DMS53 treated with DMSO at 0.1 percent for 48 hours (cell line): ENCODE data around the gene KCNQ1.

Source experiments
- DNase-seq: peaks from one replicate; lab custom pipeline; 2025; ENCODE audit not compliant: unreplicated experiment; lab: John Stamatoyannopoulos, UW

The KCNQ1 gene

DNA sequence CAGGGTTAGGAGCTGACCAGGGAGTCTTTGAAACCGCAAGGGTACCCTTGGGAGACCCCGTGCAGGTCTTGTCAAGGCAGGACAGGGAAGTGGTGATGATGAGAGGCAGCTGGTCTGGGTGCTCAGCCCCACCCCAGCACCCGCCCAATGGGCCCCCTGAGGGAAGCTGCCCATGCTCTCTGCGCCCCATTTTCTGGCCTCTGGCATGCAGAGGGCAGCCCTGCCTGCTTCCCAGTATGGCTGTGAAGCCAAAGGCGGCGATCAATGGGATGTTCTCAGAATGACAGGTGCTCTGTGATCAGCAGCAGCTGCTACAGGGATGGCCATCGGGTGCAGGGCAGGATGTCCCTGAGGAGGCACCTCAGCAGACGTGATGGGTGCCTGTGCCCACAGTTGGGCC, 386.1 kb downstream of the KCNQ1 start:
- DNase-seq: no peak

DNA sequence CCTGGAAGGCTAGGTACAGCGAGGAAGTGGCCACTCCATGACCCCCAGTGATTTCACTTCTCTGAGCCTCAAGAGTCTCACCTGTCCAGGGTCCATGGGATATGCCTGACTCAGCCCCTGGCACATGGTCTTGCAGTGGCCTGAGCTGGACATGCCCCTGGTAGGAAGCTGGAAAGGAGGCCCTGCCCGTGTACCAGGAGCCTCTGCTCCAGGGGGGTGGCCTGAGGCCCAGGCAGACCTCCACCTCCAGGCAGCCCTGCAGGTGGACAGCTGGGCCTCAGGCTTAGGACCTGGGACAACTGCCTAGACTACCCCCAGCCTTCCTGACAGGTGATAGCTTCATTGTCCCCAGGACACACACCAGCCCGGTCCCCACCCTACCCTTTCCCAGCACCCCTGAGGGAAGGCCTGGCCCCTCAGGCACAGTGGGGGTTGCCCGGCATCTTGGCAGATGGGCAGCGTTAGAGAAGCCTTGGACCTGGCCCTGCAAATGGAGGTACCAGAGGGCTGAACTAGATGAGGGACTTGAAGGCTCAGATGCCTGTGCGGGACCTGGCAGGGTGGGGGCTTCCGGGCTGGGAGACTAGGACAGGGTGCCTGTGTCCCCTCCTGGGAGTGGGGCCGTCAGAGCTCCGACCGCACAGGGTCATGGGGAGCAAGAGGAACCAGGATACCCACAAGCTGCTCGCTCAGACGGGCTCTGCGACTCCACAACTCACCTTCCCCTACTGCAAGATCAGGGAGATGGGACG, 387.1 kb downstream of the KCNQ1 start:
- no peak for DNase-seq

DNA sequence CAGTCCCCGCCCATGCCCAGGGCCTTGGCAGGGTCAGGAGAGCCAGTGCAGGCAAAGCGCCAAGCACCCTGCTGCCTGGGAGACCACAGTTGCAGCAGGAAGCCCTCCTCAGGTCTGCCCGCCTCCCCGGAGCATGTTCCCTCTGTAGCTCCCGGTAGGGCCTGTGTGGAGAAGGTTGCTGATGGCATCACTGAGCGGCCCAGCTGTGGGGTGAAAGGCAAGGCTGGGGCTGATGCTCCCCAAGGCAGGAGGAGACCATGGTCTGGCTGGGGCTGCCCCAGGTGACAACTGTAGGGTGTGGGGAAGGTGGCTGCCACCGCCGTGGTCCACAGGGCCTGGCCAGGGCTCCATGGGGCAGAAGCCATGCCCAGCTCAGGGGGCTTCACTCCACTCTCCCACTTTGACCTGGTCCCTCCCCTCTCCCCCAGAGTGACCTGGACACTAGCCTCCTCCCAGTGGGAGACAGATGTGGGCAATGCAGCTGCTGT, 387.8 kb downstream of the KCNQ1 start:
- DNase-seq: no peak

DNA sequence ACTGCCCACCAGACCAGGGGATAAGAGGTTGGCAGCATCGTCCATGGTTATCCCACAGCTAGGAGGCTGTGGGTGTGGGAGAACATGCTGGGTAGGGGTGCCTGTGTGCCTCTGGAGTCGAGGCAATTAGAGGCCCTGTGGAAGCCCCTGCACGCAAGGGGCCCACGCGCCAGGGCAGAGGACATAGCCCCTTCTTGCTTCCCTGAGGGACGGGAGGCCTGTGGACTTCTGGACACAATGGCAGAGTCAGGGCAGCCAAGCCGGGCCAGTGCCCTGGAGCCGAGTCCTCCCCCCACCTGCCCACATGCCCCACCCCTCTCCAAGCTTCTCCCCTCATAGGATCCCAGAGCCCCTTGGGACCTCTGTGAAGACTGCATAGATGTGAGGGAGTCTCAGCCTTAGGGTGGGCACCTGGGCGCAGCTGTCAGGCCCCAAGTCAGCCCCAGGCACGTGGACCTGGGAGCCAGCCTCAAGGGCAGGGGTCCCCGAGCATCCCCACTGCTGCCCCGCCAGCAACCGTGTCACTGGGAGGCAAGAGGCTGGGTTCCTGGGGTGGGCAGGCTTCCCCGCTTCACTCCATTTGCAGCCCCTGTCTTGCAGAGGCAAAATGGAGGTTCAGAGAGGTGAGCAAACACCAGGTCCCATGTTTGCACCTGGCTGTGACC, 388.4 kb downstream of the KCNQ1 start:
- DNase-seq: no peak

DNA sequence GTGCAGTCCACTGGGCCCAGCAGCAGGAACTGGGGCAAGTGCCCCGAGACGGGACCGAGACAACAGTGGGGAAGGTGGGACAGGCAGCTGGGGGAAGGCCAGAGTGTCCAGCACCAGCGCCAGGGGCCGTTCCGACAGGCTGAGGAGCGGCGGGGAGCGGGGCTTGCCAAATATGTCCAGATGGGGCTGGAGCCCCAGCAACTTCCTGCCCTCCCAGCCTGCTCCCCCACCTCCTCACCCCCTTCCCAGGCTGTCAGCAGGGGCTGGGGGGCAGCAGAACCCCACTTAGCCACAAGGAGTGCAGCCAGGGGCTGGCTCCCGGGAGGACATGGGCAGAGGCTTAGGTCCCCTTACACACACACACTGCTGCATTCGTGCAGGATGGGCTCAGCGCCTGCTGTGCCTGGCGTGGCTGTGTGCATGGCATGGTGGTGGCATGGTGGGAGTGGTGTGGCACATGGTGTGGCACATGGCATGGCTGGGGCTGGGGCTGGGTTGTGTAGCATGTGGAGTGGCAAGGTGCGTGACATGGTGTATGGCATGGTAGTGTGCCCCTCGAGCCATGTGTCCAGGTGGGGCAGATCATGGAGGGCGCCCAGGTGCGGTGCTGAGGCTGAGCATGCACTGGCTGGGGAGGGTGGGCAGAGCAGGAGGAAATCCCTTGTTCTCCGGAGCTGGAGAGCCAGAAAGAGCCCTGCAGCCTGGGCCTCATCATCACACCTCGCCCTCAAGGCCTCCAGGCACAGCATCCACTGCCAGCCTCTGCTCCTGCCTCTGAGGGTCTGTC, 389.1 kb downstream of the KCNQ1 start:
- no peak for DNase-seq

DNA sequence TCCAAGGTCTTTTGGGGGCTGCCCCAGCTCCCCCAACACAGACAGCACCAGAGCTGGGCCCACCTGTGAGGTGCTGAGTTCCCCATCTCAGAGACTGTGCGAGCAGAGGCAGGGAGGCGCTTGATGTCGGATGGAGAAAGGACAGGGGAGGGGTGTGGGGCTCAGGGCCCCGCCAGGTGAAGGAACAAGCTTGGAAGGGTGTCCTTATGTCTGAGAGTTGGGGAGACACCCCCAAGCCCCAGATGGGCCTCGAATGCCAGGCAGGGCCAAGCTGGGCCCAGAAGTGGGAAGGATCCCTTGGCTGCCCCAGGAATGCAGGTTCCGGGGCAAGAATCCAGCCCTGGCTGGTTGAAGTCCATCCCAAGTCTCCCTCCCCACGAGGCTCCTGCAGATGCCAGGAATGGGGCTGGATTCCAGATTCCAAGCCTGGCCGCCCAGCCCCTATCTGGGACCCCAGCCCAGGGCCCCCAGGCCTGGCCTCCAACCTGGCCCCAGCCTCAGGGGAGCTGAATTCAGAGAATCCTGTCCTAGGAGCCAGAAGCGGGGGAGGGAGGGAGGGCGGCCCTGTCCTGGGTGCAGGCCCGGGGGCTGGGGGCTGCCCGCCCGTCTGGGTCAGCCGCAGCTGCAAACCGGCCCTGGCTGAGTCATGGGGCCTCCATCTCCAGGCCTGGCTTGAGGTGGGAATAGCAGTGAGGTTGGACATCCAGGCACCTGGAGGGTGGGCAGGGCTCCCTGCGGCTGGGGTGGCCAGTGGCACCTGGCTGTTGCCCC, 389.9 kb downstream of the KCNQ1 start:
- DNase-seq: no peak

DNA sequence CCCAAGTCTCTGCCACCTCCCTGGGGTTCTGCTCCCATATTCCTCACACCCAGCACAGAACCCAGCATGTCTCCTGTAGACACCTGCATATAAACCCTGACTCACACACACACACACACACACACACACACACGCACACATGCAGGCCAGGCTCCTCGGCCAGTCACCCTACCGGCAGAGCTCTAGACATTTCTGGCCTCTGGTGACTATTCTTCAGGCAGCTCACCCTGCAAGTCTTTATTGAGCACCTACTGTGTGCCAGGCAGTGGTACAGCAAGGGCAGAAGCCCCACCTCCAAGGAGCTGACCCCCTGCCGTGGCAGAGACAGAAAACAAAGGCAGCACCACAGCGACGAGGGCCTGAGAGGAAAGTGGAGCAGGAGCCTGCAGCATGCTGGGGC, 390.5 kb downstream of the KCNQ1 start:
- DNase-seq: no peak

DNA sequence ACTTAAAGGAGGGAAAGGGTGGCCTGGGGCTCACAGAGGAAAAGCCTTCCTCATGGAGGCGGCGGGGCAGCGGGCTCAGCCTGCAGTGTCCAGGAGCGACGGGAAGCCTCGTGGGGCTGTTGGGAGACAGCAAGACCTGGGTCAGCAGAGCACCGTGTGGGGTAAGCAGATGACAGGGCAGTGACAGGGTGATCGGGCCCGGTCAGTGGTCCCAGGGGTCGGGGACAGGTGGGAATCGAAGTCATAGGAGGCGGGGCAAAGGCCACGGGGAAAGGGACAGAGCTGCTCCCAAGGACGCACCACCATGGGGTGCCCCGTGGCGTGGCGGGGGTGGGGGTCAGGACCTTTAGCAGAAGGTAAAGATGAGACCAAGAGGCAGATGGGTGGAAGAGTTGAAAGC, 390.9 kb downstream of the KCNQ1 start:
- no peak for DNase-seq

DNA sequence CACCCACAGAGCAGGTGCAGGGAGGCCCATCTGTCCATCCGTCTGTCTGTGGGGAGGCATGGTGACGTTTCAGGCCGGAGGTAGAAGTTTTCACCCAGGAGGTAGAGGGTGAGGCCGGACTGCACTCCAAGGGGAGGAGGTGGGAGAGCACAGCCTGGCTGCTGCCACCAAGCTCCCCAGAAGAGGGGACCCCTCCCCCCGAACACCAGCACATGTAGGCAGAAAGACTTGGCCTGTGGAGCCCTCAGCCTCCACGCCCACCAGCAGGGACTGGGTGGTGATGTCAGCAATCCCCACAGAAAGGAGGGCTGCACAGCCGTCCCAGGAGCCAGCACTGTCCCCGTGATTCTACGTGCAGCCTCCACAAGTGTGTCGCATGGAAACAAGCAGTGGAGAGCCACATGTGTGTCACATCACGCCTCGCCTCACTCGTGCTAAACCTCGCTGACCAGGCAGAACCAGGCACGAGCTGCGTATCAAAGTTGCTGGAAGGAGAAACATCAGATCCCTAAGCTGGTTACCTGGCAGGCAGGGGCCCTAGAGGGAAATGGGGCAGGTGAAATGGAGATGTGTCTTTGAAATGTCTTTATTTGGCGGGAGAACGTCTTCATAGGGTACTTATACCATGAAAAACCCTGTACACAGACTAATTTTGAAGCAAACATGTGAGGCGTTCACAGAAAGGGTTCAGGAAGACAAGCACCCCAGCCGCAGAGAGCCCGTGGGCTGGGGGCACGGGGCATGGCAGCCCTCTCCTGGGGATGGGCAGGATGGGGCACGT, 391.7 kb downstream of the KCNQ1 start:
- no peak for DNase-seq

DNA sequence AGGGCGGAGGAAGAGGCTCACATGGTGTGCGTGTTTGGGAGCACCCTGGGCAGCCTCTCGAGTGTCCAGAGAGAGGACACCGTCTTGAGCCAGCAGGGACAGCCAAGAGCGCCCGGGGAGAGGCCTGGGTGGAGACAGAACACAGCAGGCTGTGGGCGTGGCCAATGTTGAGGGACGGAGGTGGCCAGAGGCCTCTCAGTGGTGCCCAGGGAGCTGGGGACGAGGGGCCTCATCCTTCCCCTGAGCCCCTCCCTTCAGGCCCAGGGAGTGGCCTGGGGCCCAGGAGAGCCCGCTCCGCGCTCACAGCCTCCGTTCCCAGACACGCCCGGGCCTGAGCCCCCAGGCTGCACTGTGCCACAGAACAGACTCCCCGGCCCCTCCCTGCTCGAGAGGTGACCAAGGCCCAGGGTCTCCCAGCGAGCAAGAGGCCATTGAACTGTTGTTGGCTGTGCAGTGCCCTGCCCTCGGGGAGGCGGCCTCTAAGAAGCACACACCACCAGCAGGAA, 392.3 kb downstream of the KCNQ1 start:
- no peak for DNase-seq

DNA sequence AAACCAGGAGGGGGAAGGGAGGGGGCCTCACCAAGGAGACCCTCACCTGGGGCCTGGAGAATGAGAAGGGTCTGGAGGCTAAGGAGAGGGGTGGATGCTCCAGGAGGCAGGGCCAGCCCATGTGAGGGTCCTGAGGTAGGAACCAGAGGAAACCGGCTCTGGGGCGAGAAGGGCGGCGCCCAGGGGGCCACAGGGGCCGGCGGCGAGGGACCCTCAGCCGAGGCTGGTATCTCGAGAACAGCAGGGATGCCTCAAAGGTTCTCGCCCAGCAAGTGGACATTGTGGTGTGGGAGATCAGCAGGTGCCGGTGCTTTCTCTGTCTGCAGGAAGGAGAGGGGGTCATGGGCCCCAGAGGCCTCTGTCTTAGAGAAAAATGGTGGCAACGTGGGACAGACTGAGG, 392.8 kb downstream of the KCNQ1 start:
- no peak for DNase-seq

DNA sequence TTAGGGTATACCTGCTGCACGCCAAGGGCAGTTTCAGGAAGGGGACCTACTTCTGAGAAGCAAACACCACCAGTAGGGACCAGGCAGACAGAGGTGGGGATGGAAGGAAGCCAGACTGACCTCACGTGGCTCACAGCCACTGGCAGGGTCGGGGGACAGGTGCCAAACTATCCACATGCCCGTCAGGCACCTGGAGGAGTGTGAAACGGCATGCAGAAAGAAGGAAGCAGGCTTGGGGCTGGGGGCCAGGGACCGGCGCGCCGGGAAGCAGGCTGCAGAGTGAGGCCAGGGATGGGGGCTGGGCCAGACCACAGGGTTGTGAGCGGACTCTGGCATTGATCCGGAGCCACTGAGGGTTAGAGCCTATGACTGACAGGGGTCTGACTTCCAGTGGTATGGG, 393.3 kb downstream of the KCNQ1 start:
- no peak for DNase-seq

DNA sequence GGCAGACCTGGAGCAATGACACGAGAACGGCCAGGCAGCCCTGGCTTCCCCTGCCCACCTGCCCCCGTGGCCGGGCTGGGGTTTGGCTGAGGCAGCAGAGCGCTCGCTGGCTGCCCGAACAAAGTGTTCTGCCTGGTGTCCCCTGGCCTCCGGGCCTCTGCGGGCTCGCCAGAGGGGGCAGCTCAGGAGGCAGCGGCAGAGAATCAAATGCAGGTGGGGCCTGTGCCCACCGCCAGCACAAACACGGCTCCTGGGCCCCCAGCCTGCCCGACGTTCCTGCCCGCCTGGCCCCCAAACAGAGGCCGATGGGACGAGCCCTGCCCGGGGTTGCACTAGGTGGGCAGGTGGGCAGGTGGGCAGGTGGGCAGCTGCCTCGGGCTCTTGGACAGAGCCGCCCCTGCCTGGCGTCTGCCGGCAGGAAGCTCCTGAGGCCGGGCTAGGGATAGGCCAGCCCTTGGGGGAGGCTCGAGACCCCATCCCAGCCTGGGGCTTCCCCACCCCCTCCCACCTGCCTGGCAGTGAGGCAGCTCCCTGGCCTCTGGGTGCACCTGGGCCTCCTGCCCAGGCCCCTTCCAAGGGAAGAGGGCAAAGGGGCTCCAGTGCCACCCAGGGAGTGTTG, 394.0 kb downstream of the KCNQ1 start:
- DNase-seq: no peak

DNA sequence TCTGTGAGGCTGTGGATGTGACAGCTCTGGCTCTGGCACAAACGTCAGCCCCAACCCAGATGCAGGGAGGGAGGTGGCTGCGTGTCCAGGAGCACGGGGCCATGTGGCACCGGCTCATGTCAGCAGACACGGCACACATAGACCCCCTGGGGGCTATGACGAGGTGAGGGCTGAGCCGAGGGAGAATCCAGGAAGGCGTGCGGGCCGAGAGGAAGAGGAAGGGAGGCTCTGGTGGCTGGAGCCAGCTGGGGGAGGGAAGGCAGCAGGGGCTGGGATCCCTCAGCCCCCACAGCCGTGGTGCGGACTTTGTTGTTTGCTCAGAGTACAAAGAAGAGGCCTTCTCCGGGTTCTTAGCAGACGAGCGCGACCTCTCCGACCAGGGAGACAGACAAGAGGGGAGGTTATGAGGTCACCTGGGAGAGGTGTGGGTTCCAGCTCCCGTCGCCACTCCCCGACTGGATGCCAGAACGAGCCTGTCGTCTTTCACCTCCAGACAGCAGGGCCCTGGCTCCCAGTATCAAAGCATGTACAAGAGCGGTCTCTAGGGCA, 394.7 kb downstream of the KCNQ1 start:
- no peak for DNase-seq

DNA sequence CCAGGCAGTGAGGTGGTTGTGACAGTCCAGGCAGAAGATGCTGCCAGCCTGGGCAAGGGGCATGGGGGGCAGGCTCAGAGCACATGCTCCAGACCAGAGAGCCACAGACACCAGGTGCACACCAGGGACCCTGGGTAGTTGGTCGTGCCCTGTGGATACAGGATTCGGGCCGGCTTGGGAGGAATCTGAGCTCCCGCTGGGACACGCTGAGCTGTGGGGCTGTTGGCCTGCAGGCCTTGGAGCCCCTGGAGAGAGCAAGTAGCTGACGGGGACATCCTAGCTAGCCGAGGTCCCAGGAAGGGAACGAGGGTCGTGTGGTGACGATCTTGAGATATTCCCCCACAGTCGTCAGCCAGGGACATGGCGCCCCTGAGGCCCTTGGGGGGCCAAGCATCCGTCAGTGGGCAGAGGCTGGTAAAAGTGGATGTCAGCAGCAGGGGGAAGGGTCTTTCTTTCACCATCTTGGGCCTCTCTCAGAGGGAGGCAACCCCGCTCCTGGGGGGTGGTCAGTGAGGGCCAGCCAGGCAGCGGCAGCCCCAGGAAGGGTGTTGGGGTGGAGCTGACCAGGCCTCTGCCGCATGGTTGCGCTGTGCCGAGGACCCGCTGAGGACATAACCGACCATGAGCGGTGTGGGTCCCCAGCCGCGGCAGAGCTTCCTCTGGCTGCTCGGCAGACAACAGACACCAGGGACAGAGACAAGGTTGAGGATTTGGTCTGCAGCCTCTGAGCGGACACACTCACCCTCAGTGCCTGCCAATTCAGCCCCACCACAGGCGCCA, 396.8 kb downstream of the KCNQ1 start:
- no peak for DNase-seq

DNA sequence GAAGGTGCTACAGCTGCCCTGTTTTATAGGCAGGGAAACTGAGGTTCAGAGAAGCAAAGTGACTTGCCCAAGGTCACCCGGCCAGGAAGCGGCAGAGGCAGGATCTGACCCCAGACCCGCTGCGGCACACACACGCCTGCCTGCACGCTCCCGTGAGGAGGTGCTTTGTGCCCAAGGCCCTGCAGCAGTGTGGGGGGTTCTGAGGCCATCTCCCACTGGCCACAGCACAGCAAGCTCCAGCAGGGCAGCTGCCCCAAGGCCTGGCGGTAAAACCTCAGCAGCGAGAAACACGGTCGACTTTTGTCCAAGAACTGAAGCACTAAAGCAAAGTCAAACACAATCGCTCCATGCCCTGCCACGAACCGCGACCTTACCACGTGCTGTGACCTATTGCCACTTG, 398.1 kb downstream of the KCNQ1 start:
- no peak for DNase-seq

DNA sequence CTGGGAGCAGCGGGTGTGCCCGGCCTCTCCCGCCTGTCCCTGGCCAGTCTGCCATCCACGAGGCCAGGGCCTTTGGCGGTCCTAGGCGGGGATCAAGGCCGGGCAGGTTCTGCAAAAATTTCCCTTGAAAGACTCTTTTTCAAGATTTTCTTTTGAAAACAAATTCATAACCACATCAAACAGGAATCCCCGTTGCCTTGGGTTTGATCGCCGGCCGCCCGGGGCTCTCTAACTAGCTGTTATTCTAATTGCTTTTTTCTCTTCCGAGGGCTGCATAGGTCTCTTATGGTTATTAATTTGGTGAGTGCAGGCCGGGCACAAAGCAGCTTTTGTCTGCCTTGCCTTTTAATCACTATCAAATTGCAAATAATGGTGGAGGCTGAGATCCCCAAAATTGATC, 398.7 kb downstream of the KCNQ1 start:
- no peak for DNase-seq

DNA sequence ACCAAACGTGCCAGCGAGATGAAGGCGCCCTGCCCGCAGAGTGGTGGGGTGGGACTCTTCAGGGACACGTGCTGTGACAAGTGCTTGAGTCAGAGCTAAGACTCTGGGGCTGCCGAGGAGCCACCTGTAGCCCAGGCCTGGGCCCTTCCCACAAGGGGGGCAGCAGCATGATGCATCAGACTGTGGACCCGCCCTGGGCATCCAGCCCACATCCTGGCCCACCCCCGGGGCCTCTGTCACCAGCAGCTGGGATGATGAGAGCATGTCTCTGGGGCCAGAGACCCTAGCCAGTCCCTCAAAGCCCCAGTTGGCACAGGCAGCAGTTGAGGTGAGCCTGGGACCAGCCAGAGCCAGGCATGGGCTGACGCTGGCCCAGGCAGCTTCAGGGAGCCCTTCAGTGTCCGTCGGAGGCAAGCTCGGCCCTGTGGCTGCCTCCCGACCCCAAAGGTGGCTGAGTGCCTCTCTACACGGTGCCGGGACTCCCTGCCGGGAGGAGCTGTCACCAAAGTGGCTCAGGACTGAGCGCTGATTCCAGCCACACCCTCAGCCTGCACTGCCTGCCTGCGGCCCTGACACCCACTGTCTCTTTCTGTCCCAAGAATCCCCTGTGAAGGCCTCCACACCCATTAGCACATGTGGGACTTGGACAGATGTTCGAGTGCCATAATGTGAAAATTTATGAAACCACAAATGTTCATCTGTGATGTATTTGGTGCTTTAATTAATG, 399.5 kb downstream of the KCNQ1 start:
- no peak for DNase-seq
